ENCODE data around the gene GH1.

DNA sequence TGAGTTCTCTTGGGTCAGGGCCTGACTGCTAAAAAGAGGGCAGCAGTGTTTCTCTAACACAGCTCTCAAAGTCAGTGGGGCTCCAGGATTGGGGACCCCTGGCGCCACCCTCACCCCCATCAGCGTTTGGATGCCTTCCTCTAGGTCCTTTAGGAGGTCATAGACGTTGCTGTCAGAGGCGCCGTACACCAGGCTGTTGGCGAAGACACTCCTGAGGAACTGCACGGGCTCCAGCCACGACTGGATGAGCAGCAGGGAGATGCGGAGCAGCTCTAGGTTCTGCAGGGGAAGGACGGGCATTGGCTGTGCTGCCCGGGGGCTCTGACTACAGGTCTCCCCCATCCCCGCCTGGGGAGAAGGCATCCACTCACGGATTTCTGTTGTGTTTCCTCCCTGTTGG lies 993 bp downstream of the GH1 start:
- TF ChIP-seq CTCF (IDR thresholded peaks at IDR 0.05) (no peak), POLR2A (IDR thresholded peaks at IDR 0.05) (no peak)

Data from testis (tissue), 2 donors.